ENCODE measurements around the gene LYRM2. TPM values are rescaled to one million over a fixed set of nuclear protein-coding genes. Genes with fewer than 3 reads are reported as not detected.

The LYRM2 gene
- total RNA-seq, 1 experiment from 2014 or later, result 10.5 TPM

DNA sequence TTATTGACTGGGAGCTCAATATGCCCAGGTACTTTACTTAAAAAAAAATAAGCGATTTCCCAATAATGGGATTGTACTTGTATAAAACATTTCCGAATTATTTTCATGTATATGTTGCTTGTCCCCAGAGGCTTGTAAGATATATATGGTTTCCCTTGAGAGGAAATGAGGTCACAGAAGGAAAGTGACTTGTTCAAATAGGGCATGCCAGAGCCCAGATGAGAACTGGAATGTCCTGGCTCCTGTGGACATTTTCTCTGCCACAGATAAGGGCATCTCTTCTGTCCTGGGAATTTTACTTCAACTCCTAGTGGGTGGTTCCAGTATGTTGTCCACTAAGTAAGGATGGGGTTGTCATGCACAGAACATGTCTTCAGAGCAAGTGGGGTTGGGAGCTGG is 63.0 kb downstream of the LYRM2 start:
- H3K4me3 ChIP-seq (ENCODE audit: low read length), result no peak overlapping the region
- H3K9ac ChIP-seq (ENCODE audit: low read length), result no peak overlapping the region
- no TSS peak for BruUV-seq (replicated peaks)
- no peaks in the 10 kb centered on the region for H3K4me1 ChIP-seq (ENCODE audit: insufficient read depth, low read length)
- DNase-seq (no peak), ATAC-seq (no peak)
- no peaks in the 10 kb centered on the region for H3K27me3 ChIP-seq (ENCODE audit: low read length)
- H3K9me3 ChIP-seq (ENCODE audit: low read length), result no peaks in the 10 kb centered on the region
- H3K36me3 ChIP-seq (ENCODE audit: low read depth, low read length), result no peaks in the 10 kb centered on the region
- no peak overlapping the region for H2AFZ ChIP-seq (ENCODE audit: low read length)
- H3K27ac ChIP-seq (ENCODE audit: low read length), result no peak overlapping the region
- TF ChIP-seq EZH2phosphoT487 (IDR thresholded peaks at IDR 0.05; ENCODE audit: borderline replicate concordance, low read length), result no peak
- TF ChIP-seq EZH2 (IDR thresholded peaks at IDR 0.05; ENCODE audit: low read length, unreplicated experiment), result no peak
- TF ChIP-seq, protein P1, sequence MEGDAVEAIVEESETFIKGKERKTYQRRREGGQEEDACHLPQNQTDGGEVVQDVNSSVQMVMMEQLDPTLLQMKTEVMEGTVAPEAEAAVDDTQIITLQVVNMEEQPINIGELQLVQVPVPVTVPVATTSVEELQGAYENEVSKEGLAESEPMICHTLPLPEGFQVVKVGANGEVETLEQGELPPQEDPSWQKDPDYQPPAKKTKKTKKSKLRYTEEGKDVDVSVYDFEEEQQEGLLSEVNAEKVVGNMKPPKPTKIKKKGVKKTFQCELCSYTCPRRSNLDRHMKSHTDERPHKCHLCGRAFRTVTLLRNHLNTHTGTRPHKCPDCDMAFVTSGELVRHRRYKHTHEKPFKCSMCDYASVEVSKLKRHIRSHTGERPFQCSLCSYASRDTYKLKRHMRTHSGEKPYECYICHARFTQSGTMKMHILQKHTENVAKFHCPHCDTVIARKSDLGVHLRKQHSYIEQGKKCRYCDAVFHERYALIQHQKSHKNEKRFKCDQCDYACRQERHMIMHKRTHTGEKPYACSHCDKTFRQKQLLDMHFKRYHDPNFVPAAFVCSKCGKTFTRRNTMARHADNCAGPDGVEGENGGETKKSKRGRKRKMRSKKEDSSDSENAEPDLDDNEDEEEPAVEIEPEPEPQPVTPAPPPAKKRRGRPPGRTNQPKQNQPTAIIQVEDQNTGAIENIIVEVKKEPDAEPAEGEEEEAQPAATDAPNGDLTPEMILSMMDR (conservative IDR thresholded peaks at IDR 0.05; ENCODE audit: low read depth, low read length), result no peak
- H4K20me1 ChIP-seq (ENCODE audit: low read length), result no peaks in the 10 kb centered on the region
- POLR2A ChIA-PET (ENCODE audit: unreplicated experiment), result no interaction called here
- CTCF ChIA-PET, result interaction anchor here (0.5 kb wide), 1 partner anchor 39 kb away, joined by 5 read pairs; no protein-coding TSS in a partner anchor
- no peaks in the 10 kb centered on the region for H3F3A ChIP-seq (ENCODE audit: low read length, unreplicated experiment)
- no peaks in the 10 kb centered on the region for H3K9me2 ChIP-seq (replicated peaks; ENCODE audit: low read length)
- H3K4me2 ChIP-seq (ENCODE audit: low read length), result no peak overlapping the region
- H3K79me2 ChIP-seq (ENCODE audit: low read length), result no peaks in the 10 kb centered on the region
- intact Hi-C loops (cut with micrococcal nuclease), result no loop called here

DNA sequence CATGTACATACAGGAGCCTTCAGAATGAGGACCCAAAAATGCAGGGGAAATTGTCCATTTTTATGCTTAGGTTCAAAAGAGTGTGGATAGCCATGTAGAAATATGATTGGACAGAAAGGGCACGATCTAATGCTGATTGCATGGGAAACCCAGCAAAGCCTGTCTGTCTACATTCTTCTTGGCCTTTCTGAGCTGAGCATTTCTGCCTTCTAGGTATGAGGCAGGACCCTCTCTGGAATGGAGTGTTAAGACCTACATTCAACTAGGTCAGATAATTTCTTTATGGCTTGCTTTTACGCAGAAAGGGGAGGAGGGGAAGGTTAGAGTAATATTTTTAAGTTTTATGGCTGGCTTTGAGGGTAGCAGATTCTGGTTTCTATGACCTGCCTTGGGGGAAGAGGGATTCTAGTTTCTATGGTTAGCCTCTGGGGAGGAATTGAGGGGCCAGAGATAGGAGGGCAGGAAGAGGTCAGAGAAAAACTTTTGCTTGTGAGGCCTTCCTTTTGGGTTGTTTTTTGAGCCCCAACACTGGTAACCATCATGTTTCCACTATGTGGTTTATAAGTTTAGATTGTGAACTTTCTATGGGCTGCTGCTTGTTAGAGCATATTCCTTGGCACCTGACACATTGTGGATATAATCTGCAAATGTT is 63.5 kb downstream of the LYRM2 start:
- Histone ChIP-seq H3K27ac (ENCODE audit: low read length) (no peak overlapping the region), H4K20me1 (ENCODE audit: low read length) (no peaks in the 10 kb centered on the region), H3K79me2 (ENCODE audit: low read length) (no peaks in the 10 kb centered on the region), H3K27me3 (ENCODE audit: low read length) (no peaks in the 10 kb centered on the region), H3K9me3 (ENCODE audit: low read length) (no peaks in the 10 kb centered on the region), H3K9me2 (replicated peaks; ENCODE audit: low read length) (no peaks in the 10 kb centered on the region), H3K9ac (ENCODE audit: low read length) (no peak overlapping the region), H2AFZ (ENCODE audit: low read length) (no peak overlapping the region), H3K4me2 (ENCODE audit: low read length) (no peak overlapping the region), H3K36me3 (ENCODE audit: low read depth, low read length) (no peaks in the 10 kb centered on the region), H3K4me3 (ENCODE audit: low read length) (no peak overlapping the region), H3K4me1 (ENCODE audit: insufficient read depth, low read length) (no peaks in the 10 kb centered on the region), H3F3A (ENCODE audit: low read length, unreplicated experiment) (no peaks in the 10 kb centered on the region)
- intact Hi-C loops (cut with micrococcal nuclease), result no loop called here
- DNase-seq (peak; percentile 6), ATAC-seq (no peak)
- BruUV-seq (replicated peaks), result no TSS peak
- CTCF ChIA-PET, result interaction anchor here (0.5 kb wide), 1 partner anchor 40 kb away, joined by 5 read pairs; no protein-coding TSS in a partner anchor
- POLR2A ChIA-PET (ENCODE audit: unreplicated experiment), result no interaction called here
- no peak for TF ChIP-seq EZH2 (IDR thresholded peaks at IDR 0.05; ENCODE audit: low read length, unreplicated experiment)
- TF ChIP-seq, protein P1 (conservative IDR thresholded peaks at IDR 0.05; ENCODE audit: low read depth, low read length), result no peak
- TF ChIP-seq EZH2phosphoT487 (IDR thresholded peaks at IDR 0.05; ENCODE audit: borderline replicate concordance, low read length), result no peak

DNA sequence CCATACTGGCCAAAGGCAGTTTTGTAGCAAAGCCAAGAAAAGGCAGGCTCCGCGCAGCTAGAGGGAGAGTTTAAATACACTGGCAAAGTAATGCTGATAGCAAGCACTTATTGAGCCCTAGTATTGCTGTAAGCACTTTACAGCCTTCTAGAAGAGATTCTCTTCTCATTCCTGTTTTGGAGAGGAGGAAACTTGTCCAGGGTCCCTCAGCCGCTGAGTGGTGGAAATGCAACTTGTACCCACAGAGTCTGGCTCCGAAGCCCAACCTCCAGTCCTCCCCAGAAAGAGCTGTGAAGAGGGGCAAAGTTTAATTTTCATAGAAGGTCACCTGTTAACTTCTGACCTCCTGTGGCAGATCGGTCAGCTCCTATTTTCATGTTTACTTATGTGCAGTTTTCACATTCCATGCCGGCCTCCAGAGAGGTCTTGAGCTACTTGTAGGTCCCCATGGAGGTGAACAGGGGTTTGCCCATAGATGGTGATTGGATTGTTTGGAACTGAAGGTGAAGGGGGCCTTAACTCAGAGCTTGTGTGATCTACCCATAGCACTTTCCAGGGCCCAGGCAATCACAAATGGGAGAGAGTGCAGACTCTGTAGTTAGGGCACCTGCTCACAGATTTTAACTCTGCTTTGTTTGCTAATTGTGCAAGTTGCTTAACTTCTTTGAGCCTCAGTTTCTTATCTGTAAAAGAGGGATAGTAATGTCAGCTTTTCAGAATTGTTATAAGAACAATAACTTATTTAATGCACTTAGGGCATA is 70.7 kb downstream of the LYRM2 start:
- CTCF ChIA-PET, result no interaction called here

More for the DNA sequence above, 70.7 kb downstream of the LYRM2 start:
- H3K9me2 ChIP-seq (replicated peaks; ENCODE audit: low read length), result no peaks in the 10 kb centered on the region
- no peak overlapping the region for H3K9ac ChIP-seq (ENCODE audit: low read length)
- no peak overlapping the region for H3K4me2 ChIP-seq (ENCODE audit: low read length)
- intact Hi-C loops (cut with micrococcal nuclease), result no loop called here
- no peak overlapping the region for H3K4me3 ChIP-seq (ENCODE audit: low read length)
- no peak for ATAC-seq
- no peak overlapping the region for H3K27ac ChIP-seq (ENCODE audit: low read length)
- H3K36me3 ChIP-seq (ENCODE audit: low read depth, low read length), result no peaks in the 10 kb centered on the region
- no peaks in the 10 kb centered on the region for H4K20me1 ChIP-seq (ENCODE audit: low read length)
- POLR2A ChIA-PET (ENCODE audit: unreplicated experiment), result no interaction called here
- H3K4me1 ChIP-seq (ENCODE audit: insufficient read depth, low read length), result no peaks in the 10 kb centered on the region
- DNase-seq, result no peak
- BruUV-seq (replicated peaks), result no TSS peak
- no peaks in the 10 kb centered on the region for H3F3A ChIP-seq (ENCODE audit: low read length, unreplicated experiment)
- no peaks in the 10 kb centered on the region for H3K27me3 ChIP-seq (ENCODE audit: low read length)
- TF ChIP-seq, protein P1 (conservative IDR thresholded peaks at IDR 0.05; ENCODE audit: low read depth, low read length), result no peak
- TF ChIP-seq EZH2phosphoT487 (IDR thresholded peaks at IDR 0.05; ENCODE audit: borderline replicate concordance, low read length) (no peak), EZH2 (IDR thresholded peaks at IDR 0.05; ENCODE audit: low read length, unreplicated experiment) (no peak)
- no peaks in the 10 kb centered on the region for H3K79me2 ChIP-seq (ENCODE audit: low read length)
- H2AFZ ChIP-seq (ENCODE audit: low read length), result no peak overlapping the region
- no peaks in the 10 kb centered on the region for H3K9me3 ChIP-seq (ENCODE audit: low read length)

Data from PC-3 (cell line).